A673 (cell line): ENCODE results near the gene CS. TPM values are rescaled to one million over a fixed set of nuclear protein-coding genes. Genes with fewer than 3 reads are reported as not detected.

ENCODE experiments used
- BruUV-seq: library from RNA; stranded (reverse); fragments of 400-500 nt; replicated peaks from 2 replicates; lab custom pipeline; 2021; lab: Mats Ljungman, UMichigan
- CTCF ChIA-PET: fragments of 300-600 bp; sonication (Branson Sonifier 250); formaldehyde crosslinking; loops from one replicate; lab custom pipeline; 2022; ENCODE audit warnings: antibody characterized with exemption; lab: Charles Lee
- POLR2A ChIA-PET: fragments of 300-600 bp; sonication (Branson Sonifier 250); formaldehyde crosslinking; loops from one replicate; lab custom pipeline; 2022; ENCODE audit warnings: antibody characterized with exemption; ENCODE audit not compliant: low non-redundant PET; lab: Charles Lee
- DNase-seq: peaks from one replicate; pipeline ENCODE4 v3.0.0-alpha.2; 2015; ENCODE audit warnings: low spot score
- H3K27ac ChIP-seq: fragments of 200-600 bp; sonication (generic); 2 replicates; pipeline ENCODE4 v1.5.1; 2016; ENCODE audit warnings: mixed run types, low read depth, mild to moderate bottlenecking, mixed read lengths, antibody characterized with exemption, low read length; ENCODE audit not compliant: poor library complexity, severe bottlenecking
- H3K27me3 ChIP-seq: fragments of 200-600 bp; sonication (generic); replicated peaks from 2 replicates; pipeline ENCODE4 v1.6.1; 2017; ENCODE audit warnings: mixed run types, low read depth, mild to moderate bottlenecking, mixed read lengths, antibody characterized with exemption, low read length; ENCODE audit not compliant: insufficient read depth, poor library complexity
- H3K36me3 ChIP-seq: fragments of 200-600 bp; sonication (generic); 2 replicates; pipeline ENCODE4 v1.6.1; 2016; ENCODE audit warnings: mixed run types, mild to moderate bottlenecking, mixed read lengths, antibody characterized with exemption, low read length; ENCODE audit not compliant: insufficient read depth, poor library complexity, severe bottlenecking
- H3K4me1 ChIP-seq: fragments of 200-600 bp; sonication (generic); 2 replicates; pipeline ENCODE4 v1.6.1; 2017; ENCODE audit warnings: mixed run types, mild to moderate bottlenecking, mixed read lengths, antibody characterized with exemption, low read length; ENCODE audit not compliant: insufficient read depth, poor library complexity, severe bottlenecking
- H3K4me3 ChIP-seq: fragments of 200-600 bp; sonication (generic); 2 replicates; pipeline ENCODE4 v1.5.1; 2016; ENCODE audit warnings: low read depth, mixed run types, mild to moderate bottlenecking, mixed read lengths, low read length; ENCODE audit not compliant: poor library complexity, severe bottlenecking
- H3K9me3 ChIP-seq: fragments of 200-600 bp; sonication (generic); 2 replicates; pipeline ENCODE4 v1.6.1; 2016; ENCODE audit warnings: mixed run types, low read depth, mild to moderate bottlenecking, mixed read lengths, antibody characterized with exemption, low read length; ENCODE audit not compliant: poor library complexity, severe bottlenecking
- CTCF ChIP-seq: fragments of 300-800, 200-600 bp; sonication (generic); conservative IDR thresholded peaks from 2 replicates; pipeline ENCODE4 v1.5.1; 2017; ENCODE audit warnings: low read depth, mild to moderate bottlenecking, antibody characterized with exemption, low read length, moderate library complexity, mixed read lengths
- EZH2 ChIP-seq: fragments of 200-600 bp; sonication (generic); IDR thresholded peaks from 2 replicates; pipeline ENCODE4 v1.6.1; 2017; ENCODE audit warnings: borderline replicate concordance, low read depth, mild to moderate bottlenecking, mixed read lengths, antibody characterized with exemption, low read length; ENCODE audit not compliant: poor library complexity, severe bottlenecking
- intact Hi-C: fragments of 100-400 bp; cut with micrococcal nuclease; formaldehyde crosslinking; loops from one replicate; pipeline ENCODE4 v1.10.0; 2022; ENCODE audit not compliant: unreplicated experiment
- total RNA-seq: library from RNA; stranded (reverse); gene quantifications from 2 replicates; pipeline ENCODE4 v1.2.3, GENCODE V29; 2021

Gene CS
- total RNA-seq, 1 experiment from 2014 or later = 448 TPM

- TF ChIP-seq EZH2 (no peak), CTCF (no peak)
- H3K4me3 ChIP-seq = no peak overlapping the region
- intact Hi-C loops = no loop called here
- CTCF ChIA-PET = no interaction called here
- no peak for DNase-seq
- peaks cover 6% of the 10 kb centered on the region for H3K36me3 ChIP-seq
- BruUV-seq = no TSS peak
- no peak overlapping the region for H3K27ac ChIP-seq
- H3K9me3 ChIP-seq = no peaks in the 10 kb centered on the region
- POLR2A ChIA-PET = no interaction called here
- H3K4me1 ChIP-seq = no peaks in the 10 kb centered on the region
- H3K27me3 ChIP-seq = no peaks in the 10 kb centered on the region
Measured at GRCh38 chr12:56234746-56235436, 65.2 kb downstream of the CS start.

- intact Hi-C loops = no loop called here
- no peak for DNase-seq
- CTCF ChIA-PET = interaction anchor here (0.6 kb wide), 1 partner anchor 323 kb away, joined by 7 read pairs; no protein-coding TSS in a partner anchor
- H3K27ac ChIP-seq = no peak overlapping the region
- H3K9me3 ChIP-seq = no peaks in the 10 kb centered on the region
- no TSS peak for BruUV-seq
- H3K4me3 ChIP-seq = no peak overlapping the region
- POLR2A ChIA-PET = no interaction called here
- H3K36me3 ChIP-seq = no peaks in the 10 kb centered on the region
- no peaks in the 10 kb centered on the region for H3K27me3 ChIP-seq
- no peak for TF ChIP-seq CTCF
- no peak for TF ChIP-seq EZH2
- H3K4me1 ChIP-seq = no peaks in the 10 kb centered on the region
Measured at GRCh38 chr12:56231184-56231582, 68.9 kb downstream of the CS start.

- Histone ChIP-seq H3K27me3 (no peaks in the 10 kb centered on the region), H3K9me3 (no peaks in the 10 kb centered on the region), H3K4me3 (no peak overlapping the region), H3K27ac (no peak overlapping the region), H3K4me1 (no peaks in the 10 kb centered on the region), H3K36me3 (no peaks in the 10 kb centered on the region)
- ChIA-PET POLR2A (no interaction called here), CTCF (no interaction called here)
- no peak for TF ChIP-seq EZH2
- no peak for TF ChIP-seq CTCF
- no TSS peak for BruUV-seq
- intact Hi-C loops = no loop called here
- no peak for DNase-seq
Measured at GRCh38 chr12:56230432-56231183, 69.5 kb downstream of the CS start.
